WTC11 (cell line): ENCODE data around the gene TCF7L1. TPM values are rescaled to one million over a fixed set of nuclear protein-coding genes. Genes with fewer than 3 reads are reported as not detected.

Experiments
- ATAC-seq: fragments of 200-7000 bp; cut with Tn5 transposase; 2 replicates; pipeline ENCODE4 v1.10.0; 2021; ENCODE audit warnings: mild to moderate bottlenecking, moderate library complexity
- CTCF ChIA-PET: fragments of 300-600 bp; sonication (Branson Sonifier 250); formaldehyde crosslinking; loops from one replicate; lab custom pipeline; 2021; ENCODE audit warnings: antibody characterized with exemption; lab: Charles Lee
- POLR2A ChIA-PET: fragments of 350-600 bp; sonication (Branson Sonifier 250); formaldehyde crosslinking; loops from one replicate; lab custom pipeline; 2021; ENCODE audit warnings: antibody characterized with exemption; lab: Charles Lee
- DNase-seq: peaks from one replicate; pipeline ENCODE4 v3.0.0; 2021; ENCODE audit warnings: low spot score
- H3K27ac Mint-ChIP-seq: 2 replicates; pipeline ENCODE4 v1.8.0; 2021; ENCODE audit warnings: mixed read lengths
- H3K27me3 Mint-ChIP-seq: 2 replicates; pipeline ENCODE4 v1.8.0; 2021; ENCODE audit warnings: low read depth, mild to moderate bottlenecking, moderate library complexity, mixed read lengths
- H3K36me3 Mint-ChIP-seq: 2 replicates; pipeline ENCODE4 v1.8.0; 2021; ENCODE audit warnings: mixed read lengths
- H3K4me1 Mint-ChIP-seq: 2 replicates; pipeline ENCODE4 v1.8.0; 2022; ENCODE audit warnings: mixed read lengths
- H3K4me3 Mint-ChIP-seq: 2 replicates; pipeline ENCODE4 v1.8.0; 2021; ENCODE audit warnings: mild to moderate bottlenecking, moderate library complexity, mixed read lengths
- H3K9me3 Mint-ChIP-seq: 2 replicates; pipeline ENCODE4 v1.8.0; 2021; ENCODE audit warnings: mixed read lengths
- AR ChIP-seq: fragments of 250-450 bp; sonication (Bioruptor Pico); IDR thresholded peaks from 2 replicates; pipeline ENCODE4 v1.9.0; 2021; ENCODE audit warnings: mild to moderate bottlenecking
- ATF3 ChIP-seq: sonication (generic); formaldehyde crosslinking; conservative IDR thresholded peaks from 2 replicates; pipeline ENCODE4 v1.8.1; 2022; ENCODE audit warnings: mild to moderate bottlenecking, missing genetic modification reagents
- CBFB ChIP-seq: sonication (generic); formaldehyde crosslinking; IDR thresholded peaks from 2 replicates; pipeline ENCODE4 v1.8.1; 2022; ENCODE audit warnings: mild to moderate bottlenecking, low read depth, missing genetic modification reagents
- EMX1 ChIP-seq: fragments of 250-450 bp; sonication (Bioruptor Pico); IDR thresholded peaks from 2 replicates; pipeline ENCODE4 v1.8.0; 2021; ENCODE audit warnings: mild to moderate bottlenecking
- ETV6 ChIP-seq: sonication (generic); formaldehyde crosslinking; IDR thresholded peaks from 2 replicates; pipeline ENCODE4 v1.8.1; 2022; ENCODE audit warnings: mild to moderate bottlenecking, missing genetic modification reagents
- FOXJ3 ChIP-seq: sonication (generic); formaldehyde crosslinking; IDR thresholded peaks from 2 replicates; pipeline ENCODE4 v1.9.0; 2021; ENCODE audit warnings: missing genetic modification reagents, mild to moderate bottlenecking, borderline replicate concordance
- GABPB1 ChIP-seq: sonication (generic); formaldehyde crosslinking; IDR thresholded peaks from 2 replicates; pipeline ENCODE4 v1.8.1; 2023; ENCODE audit warnings: mild to moderate bottlenecking, missing genetic modification reagents
- HMGXB4 ChIP-seq: sonication (generic); formaldehyde crosslinking; IDR thresholded peaks from 2 replicates; pipeline ENCODE4 v1.8.1; 2023; ENCODE audit warnings: mild to moderate bottlenecking, moderate library complexity, missing genetic modification reagents
- MYBL2 ChIP-seq: sonication (generic); formaldehyde crosslinking; IDR thresholded peaks from 2 replicates; pipeline ENCODE4 v1.8.1; 2023; ENCODE audit warnings: mild to moderate bottlenecking, moderate library complexity, missing genetic modification reagents
- NFATC4 ChIP-seq: fragments of 250-450 bp; sonication (Bioruptor Pico); IDR thresholded peaks from 2 replicates; pipeline ENCODE4 v1.9.0; 2021; ENCODE audit warnings: mild to moderate bottlenecking
- NFYB ChIP-seq: sonication (generic); formaldehyde crosslinking; conservative IDR thresholded peaks from 2 replicates; pipeline ENCODE4 v1.8.0; 2022; ENCODE audit warnings: low read depth, missing genetic modification reagents
- STAT6 ChIP-seq: sonication (generic); formaldehyde crosslinking; conservative IDR thresholded peaks from 2 replicates; pipeline ENCODE4 v1.8.1; 2023; ENCODE audit warnings: mild to moderate bottlenecking, low read depth, missing genetic modification reagents, moderate library complexity
- TEAD4 ChIP-seq: sonication (generic); formaldehyde crosslinking; IDR thresholded peaks from 2 replicates; pipeline ENCODE4 v1.8.0; 2022; ENCODE audit warnings: mild to moderate bottlenecking, missing genetic modification reagents
- ZNF121 ChIP-seq: sonication (generic); formaldehyde crosslinking; IDR thresholded peaks from 2 replicates; pipeline ENCODE4 v1.8.0; 2023; ENCODE audit warnings: missing genetic modification reagents
- ZNF263 ChIP-seq: sonication (generic); formaldehyde crosslinking; IDR thresholded peaks from 2 replicates; pipeline ENCODE4 v1.8.1; 2022; ENCODE audit warnings: low read depth, mild to moderate bottlenecking, moderate library complexity, missing genetic modification reagents
- ZNF416 ChIP-seq: fragments of 250-450 bp; sonication (Bioruptor Pico); IDR thresholded peaks from 2 replicates; pipeline ENCODE4 v1.9.0; 2021; ENCODE audit warnings: mild to moderate bottlenecking, inconsistent platforms
- ZNF671 ChIP-seq: fragments of 250-450 bp; sonication (Bioruptor Pico); IDR thresholded peaks from 2 replicates; pipeline ENCODE4 v1.8.0; 2021; ENCODE audit warnings: mild to moderate bottlenecking
- ZSCAN18 ChIP-seq: fragments of 250-450 bp; sonication (Bioruptor Pico); IDR thresholded peaks from 2 replicates; pipeline ENCODE4 v2.1.2; 2022; ENCODE audit warnings: mild to moderate bottlenecking, moderate library complexity
- total RNA-seq: library from RNA; stranded (reverse); gene quantifications from 3 replicates; pipeline ENCODE4 v1.2.3, GENCODE V29; 2021
- TF ChIP-seq, protein P1 (sequence below): sonication (generic); formaldehyde crosslinking; IDR thresholded peaks from 2 replicates; pipeline ENCODE4 v1.8.0; 2023; ENCODE audit warnings: mild to moderate bottlenecking, missing genetic modification reagents
- TF ChIP-seq, protein P2 (sequence below): fragments of 250-450 bp; sonication (Bioruptor Pico); IDR thresholded peaks from 2 replicates; pipeline ENCODE4 v1.8.0; 2021; ENCODE audit warnings: mild to moderate bottlenecking
- TF ChIP-seq, protein P3 (sequence below): sonication (generic); formaldehyde crosslinking; IDR thresholded peaks from 2 replicates; pipeline ENCODE4 v1.8.1; 2022; ENCODE audit warnings: low read depth, mild to moderate bottlenecking, moderate library complexity, missing genetic modification reagents, borderline replicate concordance

Gene TCF7L1
- total RNA-seq, 1 experiment from 2014 or later = 104 TPM

DNA sequence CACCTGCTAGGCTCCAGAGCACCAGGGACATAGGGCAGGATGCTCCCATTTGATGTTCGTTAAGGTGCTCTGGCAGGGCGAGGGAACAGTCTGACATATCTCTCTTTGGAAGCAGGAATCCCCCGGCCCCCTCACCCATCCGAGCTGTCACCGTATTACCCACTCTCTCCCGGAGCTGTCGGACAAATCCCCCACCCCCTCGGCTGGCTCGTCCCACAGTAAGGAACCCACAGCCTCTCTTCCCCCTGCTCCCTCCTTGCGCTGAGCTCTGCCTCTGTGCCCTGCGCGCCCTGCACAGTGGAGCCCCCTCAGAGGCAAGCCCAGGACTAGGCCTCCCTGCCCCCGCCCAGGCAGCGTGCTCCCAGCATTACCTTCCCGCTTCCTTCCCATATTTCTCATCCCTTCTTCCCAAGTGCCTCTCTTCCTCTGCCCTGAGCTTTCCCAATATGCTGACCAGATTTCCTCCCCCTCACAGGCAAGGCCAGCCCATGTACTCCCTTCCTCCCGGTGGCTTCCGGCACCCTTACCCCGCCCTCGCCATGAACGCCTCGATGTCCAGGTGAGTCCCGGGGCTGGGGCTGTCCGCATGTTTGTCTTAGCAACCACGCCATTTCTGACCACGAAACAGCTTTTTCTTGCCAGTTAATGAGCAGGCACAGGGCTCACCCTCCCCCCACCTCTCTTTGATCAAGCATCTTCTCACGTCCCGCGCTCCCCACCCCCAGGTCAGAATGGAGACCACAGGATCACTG lies 170.8 kb downstream of the TCF7L1 start:
- Mint-ChIP-seq H3K27ac (peak overlapping the region; percentile 10; the same call in 1 of the 2 replicates), H3K4me1 (peaks cover 9% of the 10 kb centered on the region), H3K9me3 (no peaks in the 10 kb centered on the region), H3K4me3 (no peak overlapping the region), H3K27me3 (no peaks in the 10 kb centered on the region), H3K36me3 (peaks cover 53% of the 10 kb centered on the region)
- ATAC-seq (no peak), DNase-seq (no peak)
- ChIA-PET POLR2A (no interaction called here), CTCF (no interaction called here)
- TF ChIP-seq, protein P1, sequence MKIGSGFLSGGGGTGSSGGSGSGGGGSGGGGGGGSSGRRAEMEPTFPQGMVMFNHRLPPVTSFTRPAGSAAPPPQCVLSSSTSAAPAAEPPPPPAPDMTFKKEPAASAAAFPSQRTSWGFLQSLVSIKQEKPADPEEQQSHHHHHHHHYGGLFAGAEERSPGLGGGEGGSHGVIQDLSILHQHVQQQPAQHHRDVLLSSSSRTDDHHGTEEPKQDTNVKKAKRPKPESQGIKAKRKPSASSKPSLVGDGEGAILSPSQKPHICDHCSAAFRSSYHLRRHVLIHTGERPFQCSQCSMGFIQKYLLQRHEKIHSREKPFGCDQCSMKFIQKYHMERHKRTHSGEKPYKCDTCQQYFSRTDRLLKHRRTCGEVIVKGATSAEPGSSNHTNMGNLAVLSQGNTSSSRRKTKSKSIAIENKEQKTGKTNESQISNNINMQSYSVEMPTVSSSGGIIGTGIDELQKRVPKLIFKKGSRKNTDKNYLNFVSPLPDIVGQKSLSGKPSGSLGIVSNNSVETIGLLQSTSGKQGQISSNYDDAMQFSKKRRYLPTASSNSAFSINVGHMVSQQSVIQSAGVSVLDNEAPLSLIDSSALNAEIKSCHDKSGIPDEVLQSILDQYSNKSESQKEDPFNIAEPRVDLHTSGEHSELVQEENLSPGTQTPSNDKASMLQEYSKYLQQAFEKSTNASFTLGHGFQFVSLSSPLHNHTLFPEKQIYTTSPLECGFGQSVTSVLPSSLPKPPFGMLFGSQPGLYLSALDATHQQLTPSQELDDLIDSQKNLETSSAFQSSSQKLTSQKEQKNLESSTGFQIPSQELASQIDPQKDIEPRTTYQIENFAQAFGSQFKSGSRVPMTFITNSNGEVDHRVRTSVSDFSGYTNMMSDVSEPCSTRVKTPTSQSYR (CRISPR knock-in tag) = no peak
- TF ChIP-seq FOXJ3 (no peak), HMGXB4 (CRISPR knock-in tag) (no peak), CBFB (CRISPR knock-in tag) (no peak), MYBL2 (CRISPR knock-in tag) (no peak), NFATC4 (CRISPR knock-in tag) (no peak), ZSCAN18 (CRISPR knock-in tag) (no peak), ZNF263 (CRISPR knock-in tag) (no peak)

DNA sequence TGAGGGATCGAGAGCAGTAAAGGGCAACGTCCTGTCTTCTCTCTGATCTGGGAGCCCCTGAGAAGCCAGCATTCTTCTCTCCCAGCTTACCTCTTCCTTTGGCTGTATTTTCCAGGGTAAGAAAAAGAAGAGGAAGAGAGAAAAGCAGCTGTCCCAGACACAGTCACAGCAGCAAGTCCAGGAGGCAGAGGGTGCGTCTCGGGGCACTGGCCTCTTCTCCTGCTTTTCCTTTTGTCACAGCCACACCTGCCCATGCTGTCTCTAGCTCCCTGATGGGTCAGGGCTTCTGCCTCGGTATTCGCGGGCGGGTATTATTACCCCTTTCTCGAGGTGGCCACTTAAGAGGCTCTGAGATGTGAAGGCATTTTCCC lies 174.3 kb downstream of the TCF7L1 start:
- no peak overlapping the region for H3K4me3 Mint-ChIP-seq
- DNase-seq (no peak), ATAC-seq (no peak)
- H3K9me3 Mint-ChIP-seq = no peaks in the 10 kb centered on the region
- ChIA-PET CTCF (interaction anchor here (0.8 kb wide), 1 partner anchor 8 kb away, joined by 3 read pairs; no protein-coding TSS in a partner anchor), POLR2A (no interaction called here)
- H3K4me1 Mint-ChIP-seq = peaks cover 19% of the 10 kb centered on the region
- peaks cover 58% of the 10 kb centered on the region for H3K36me3 Mint-ChIP-seq
- no peak overlapping the region for H3K27ac Mint-ChIP-seq
- H3K27me3 Mint-ChIP-seq = no peaks in the 10 kb centered on the region
- TF ChIP-seq ETV6 (CRISPR knock-in tag) (no peak), NFYB (CRISPR knock-in tag) (no peak), AR (CRISPR knock-in tag) (no peak), ATF3 (CRISPR knock-in tag) (no peak), TEAD4 (CRISPR knock-in tag) (no peak), ZNF671 (no peak), STAT6 (CRISPR knock-in tag) (no peak), GABPB1 (no peak), ZNF416 (no peak), EMX1 (CRISPR knock-in tag) (no peak), FOXJ3 (no peak), ZNF121 (CRISPR knock-in tag) (no peak)
- TF ChIP-seq, protein P2, sequence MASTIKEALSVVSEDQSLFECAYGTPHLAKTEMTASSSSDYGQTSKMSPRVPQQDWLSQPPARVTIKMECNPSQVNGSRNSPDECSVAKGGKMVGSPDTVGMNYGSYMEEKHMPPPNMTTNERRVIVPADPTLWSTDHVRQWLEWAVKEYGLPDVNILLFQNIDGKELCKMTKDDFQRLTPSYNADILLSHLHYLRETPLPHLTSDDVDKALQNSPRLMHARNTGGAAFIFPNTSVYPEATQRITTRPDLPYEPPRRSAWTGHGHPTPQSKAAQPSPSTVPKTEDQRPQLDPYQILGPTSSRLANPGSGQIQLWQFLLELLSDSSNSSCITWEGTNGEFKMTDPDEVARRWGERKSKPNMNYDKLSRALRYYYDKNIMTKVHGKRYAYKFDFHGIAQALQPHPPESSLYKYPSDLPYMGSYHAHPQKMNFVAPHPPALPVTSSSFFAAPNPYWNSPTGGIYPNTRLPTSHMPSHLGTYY (CRISPR knock-in tag) = no peak
- TF ChIP-seq, protein P3, sequence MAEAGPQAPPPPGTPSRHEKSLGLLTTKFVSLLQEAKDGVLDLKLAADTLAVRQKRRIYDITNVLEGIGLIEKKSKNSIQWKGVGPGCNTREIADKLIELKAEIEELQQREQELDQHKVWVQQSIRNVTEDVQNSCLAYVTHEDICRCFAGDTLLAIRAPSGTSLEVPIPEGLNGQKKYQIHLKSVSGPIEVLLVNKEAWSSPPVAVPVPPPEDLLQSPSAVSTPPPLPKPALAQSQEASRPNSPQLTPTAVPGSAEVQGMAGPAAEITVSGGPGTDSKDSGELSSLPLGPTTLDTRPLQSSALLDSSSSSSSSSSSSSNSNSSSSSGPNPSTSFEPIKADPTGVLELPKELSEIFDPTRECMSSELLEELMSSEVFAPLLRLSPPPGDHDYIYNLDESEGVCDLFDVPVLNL (CRISPR knock-in tag) = no peak
